ENCODE data around the gene PLCH1. TPM values are rescaled to one million over a fixed set of nuclear protein-coding genes. Genes with fewer than 3 reads are reported as not detected.

Gene PLCH1
- polyA plus RNA-seq, 1 donor (not counting 4 experiments of a cell fraction or from before 2014, with no cell fraction given): 0.05 TPM

GRCh38 chr3:155449613-155450267 lies 295.1 kb downstream of the PLCH1 start:
- no peaks in the 10 kb centered on the region for H3K9me3 ChIP-seq (ENCODE audit: control insufficient read depth, low read depth, low read length)
- no peaks in the 10 kb centered on the region for H3K79me2 ChIP-seq (ENCODE audit: control insufficient read depth, insufficient read depth, low read length)
- no peak overlapping the region for H2AFZ ChIP-seq (ENCODE audit: control insufficient read depth, low read length)
- no peak for FAIRE-seq
- H3K4me3 ChIP-seq (ENCODE audit: control insufficient read depth in 2 of 3, extremely low read depth in 1 of 3, insufficient read depth in 2 of 3, low read depth in 1 of 3, low read length in 3 of 3): no peak overlapping the region
- dilution Hi-C loops (cut with MboI; ENCODE audit: extremely low pct_ligation_motif_present, low sequenced_read_pairs): no loop called here
- H3K4me1 ChIP-seq (ENCODE audit: control insufficient read depth, extremely low read depth, insufficient read depth, low read length): no peaks in the 10 kb centered on the region
- no peak overlapping the region for H3K4me2 ChIP-seq (ENCODE audit: control insufficient read depth, extremely low read depth, insufficient read depth, low read depth, low read length)
- H3K9ac ChIP-seq (ENCODE audit: control insufficient read depth, extremely low read depth, insufficient read depth, low read length): no peak overlapping the region
- TF ChIP-seq EZH2 (IDR thresholded peaks at IDR 0.05; ENCODE audit: low read length) (no peak), CTCF (optimal IDR thresholded peaks at IDR 0.05 in 1 of 3, IDR thresholded peaks at IDR 0.05 in 1 of 3, conservative IDR thresholded peaks at IDR 0.05 in 1 of 3; ENCODE audit: extremely low read depth in 1 of 3, insufficient read depth in 2 of 3, low read length in 3 of 3) (no peak)
- H4K20me1 ChIP-seq (ENCODE audit: control insufficient read depth, extremely low read depth, insufficient read depth, low read length): no peaks in the 10 kb centered on the region
- no peaks in the 10 kb centered on the region for H3K36me3 ChIP-seq (ENCODE audit: control insufficient read depth in 2 of 2, extremely low read depth in 1 of 2, insufficient read depth in 2 of 2, low read length in 2 of 2)
- H3K27me3 ChIP-seq (ENCODE audit: control insufficient read depth, extremely low read depth, insufficient read depth, low read length): no peaks in the 10 kb centered on the region
- H3K9me1 ChIP-seq (ENCODE audit: control insufficient read depth, extremely low read depth, insufficient read depth, low read length): no peaks in the 10 kb centered on the region
- H3K27ac ChIP-seq (ENCODE audit: control insufficient read depth, insufficient read depth, low read length): no peak overlapping the region
- no peak for DNase-seq (ENCODE audit: low read depth, low spot score)

- Histone ChIP-seq H3K9me1 (ENCODE audit: control insufficient read depth, extremely low read depth, insufficient read depth, low read length) (no peaks in the 10 kb centered on the region), H3K9ac (ENCODE audit: control insufficient read depth, extremely low read depth, insufficient read depth, low read length) (no peak overlapping the region), H2AFZ (ENCODE audit: control insufficient read depth, low read length) (no peak overlapping the region), H3K27ac (ENCODE audit: control insufficient read depth, insufficient read depth, low read length) (no peak overlapping the region), H3K4me2 (ENCODE audit: control insufficient read depth, extremely low read depth, insufficient read depth, low read depth, low read length) (no peak overlapping the region), H3K4me1 (ENCODE audit: control insufficient read depth, extremely low read depth, insufficient read depth, low read length) (no peaks in the 10 kb centered on the region), H3K4me3 (ENCODE audit: control insufficient read depth in 2 of 3, extremely low read depth in 1 of 3, insufficient read depth in 2 of 3, low read depth in 1 of 3, low read length in 3 of 3) (no peak overlapping the region), H3K9me3 (ENCODE audit: control insufficient read depth, low read depth, low read length) (no peaks in the 10 kb centered on the region), H3K79me2 (ENCODE audit: control insufficient read depth, insufficient read depth, low read length) (no peaks in the 10 kb centered on the region), H3K36me3 (ENCODE audit: control insufficient read depth in 2 of 2, extremely low read depth in 1 of 2, insufficient read depth in 2 of 2, low read length in 2 of 2) (no peaks in the 10 kb centered on the region), H3K27me3 (ENCODE audit: control insufficient read depth, extremely low read depth, insufficient read depth, low read length) (no peaks in the 10 kb centered on the region), H4K20me1 (ENCODE audit: control insufficient read depth, extremely low read depth, insufficient read depth, low read length) (no peaks in the 10 kb centered on the region)
- FAIRE-seq (no peak), DNase-seq (ENCODE audit: low read depth, low spot score) (no peak)
- dilution Hi-C loops (cut with MboI; ENCODE audit: extremely low pct_ligation_motif_present, low sequenced_read_pairs): no loop called here
- no peak for TF ChIP-seq CTCF (optimal IDR thresholded peaks at IDR 0.05 in 1 of 3, IDR thresholded peaks at IDR 0.05 in 1 of 3, conservative IDR thresholded peaks at IDR 0.05 in 1 of 3; ENCODE audit: extremely low read depth in 1 of 3, insufficient read depth in 2 of 3, low read length in 3 of 3)
- TF ChIP-seq EZH2 (IDR thresholded peaks at IDR 0.05; ENCODE audit: low read length): no peak
Measured at GRCh38 chr3:155448531-155448930, 296.3 kb downstream of the PLCH1 start.
